ENCODE measurements around the gene TOMM34.

Gene TOMM34

GRCh38 chr20:44901974-44902373, 58.2 kb downstream of the TOMM34 start:
- Mint-ChIP-seq H3K4me1 (ENCODE audit: low read depth) (peaks cover 49% of the 10 kb centered on the region), H3K27me3 (no peaks in the 10 kb centered on the region), H3K27ac (peak overlapping the region; percentile 61), H3K4me3 (no peak overlapping the region), H3K36me3 (ENCODE audit: low read depth) (peaks cover 92% of the 10 kb centered on the region), H3K9me3 (no peaks in the 10 kb centered on the region)
- DNase-seq = no peak

- H3K4me3 Mint-ChIP-seq = no peak overlapping the region
- H3K9me3 Mint-ChIP-seq = no peaks in the 10 kb centered on the region
- H3K36me3 Mint-ChIP-seq (ENCODE audit: low read depth) = peaks cover 83% of the 10 kb centered on the region
- H3K4me1 Mint-ChIP-seq (ENCODE audit: low read depth) = peaks cover 65% of the 10 kb centered on the region
- peak overlapping the region; percentile 88 for H3K27ac Mint-ChIP-seq
- DNase-seq = no peak
- no peaks in the 10 kb centered on the region for H3K27me3 Mint-ChIP-seq
Measured at GRCh38 chr20:44900231-44900854, 59.9 kb downstream of the TOMM34 start.

- peaks cover 86% of the 10 kb centered on the region for H3K4me1 Mint-ChIP-seq (ENCODE audit: low read depth)
- no peak for DNase-seq
- no peak overlapping the region for H3K4me3 Mint-ChIP-seq
- peak overlapping the region; percentile 74 for H3K27ac Mint-ChIP-seq
- H3K27me3 Mint-ChIP-seq = no peaks in the 10 kb centered on the region
- peaks cover 77% of the 10 kb centered on the region for H3K36me3 Mint-ChIP-seq (ENCODE audit: low read depth)
- H3K9me3 Mint-ChIP-seq = no peaks in the 10 kb centered on the region
Measured at GRCh38 chr20:44897133-44897532, 63.1 kb downstream of the TOMM34 start.

GRCh38 chr20:44896583-44896982, 63.6 kb downstream of the TOMM34 start:
- Mint-ChIP-seq H3K9me3 (no peaks in the 10 kb centered on the region), H3K27ac (peak overlapping the region; percentile 74), H3K4me3 (no peak overlapping the region), H3K36me3 (ENCODE audit: low read depth) (peaks cover 77% of the 10 kb centered on the region), H3K4me1 (ENCODE audit: low read depth) (peaks cover 87% of the 10 kb centered on the region), H3K27me3 (no peaks in the 10 kb centered on the region)
- no peak for DNase-seq

GRCh38 chr20:44894959-44895358, 65.2 kb downstream of the TOMM34 start:
- peaks cover 75% of the 10 kb centered on the region for H3K36me3 Mint-ChIP-seq (ENCODE audit: low read depth)
- peaks cover 84% of the 10 kb centered on the region for H3K4me1 Mint-ChIP-seq (ENCODE audit: low read depth)
- H3K4me3 Mint-ChIP-seq = no peak overlapping the region
- no peaks in the 10 kb centered on the region for H3K9me3 Mint-ChIP-seq
- peak overlapping the region; percentile 72 for H3K27ac Mint-ChIP-seq
- H3K27me3 Mint-ChIP-seq = no peaks in the 10 kb centered on the region
- no peak for DNase-seq
